ENCODE measurements around the gene MYO9A.

GRCh38 chr15:71925145-71925544 is 192.8 kb downstream of the MYO9A start:
- TF ChIP-seq CTCF (IDR thresholded peaks at IDR 0.05; ENCODE audit: insufficient read depth, low read length) (no peak), POLR2AphosphoS5 (IDR thresholded peaks at IDR 0.05; ENCODE audit: low read depth) (no peak), SPI1 (IDR thresholded peaks at IDR 0.05; ENCODE audit: borderline replicate concordance, low read depth) (no peak), REST (IDR thresholded peaks at IDR 0.05; ENCODE audit: insufficient replicate concordance, low read depth) (no peak), GABPA (IDR thresholded peaks at IDR 0.05; ENCODE audit: low read depth) (no peak)
